Measurements from ENCODE around the gene CDK15. TPM values are rescaled to one million over a fixed set of nuclear protein-coding genes. Genes with fewer than 3 reads are reported as not detected.

CDK15 gene
- total and polyA plus RNA-seq, 9 of the 15 experiments (the other 6 are each of a cell fraction or from before 2014, with no cell fraction given) = not detected

GRCh38 chr2:201816657-201817575 is 10.6 kb downstream of the CDK15 start:
- no peak for ATAC-seq

DNA sequence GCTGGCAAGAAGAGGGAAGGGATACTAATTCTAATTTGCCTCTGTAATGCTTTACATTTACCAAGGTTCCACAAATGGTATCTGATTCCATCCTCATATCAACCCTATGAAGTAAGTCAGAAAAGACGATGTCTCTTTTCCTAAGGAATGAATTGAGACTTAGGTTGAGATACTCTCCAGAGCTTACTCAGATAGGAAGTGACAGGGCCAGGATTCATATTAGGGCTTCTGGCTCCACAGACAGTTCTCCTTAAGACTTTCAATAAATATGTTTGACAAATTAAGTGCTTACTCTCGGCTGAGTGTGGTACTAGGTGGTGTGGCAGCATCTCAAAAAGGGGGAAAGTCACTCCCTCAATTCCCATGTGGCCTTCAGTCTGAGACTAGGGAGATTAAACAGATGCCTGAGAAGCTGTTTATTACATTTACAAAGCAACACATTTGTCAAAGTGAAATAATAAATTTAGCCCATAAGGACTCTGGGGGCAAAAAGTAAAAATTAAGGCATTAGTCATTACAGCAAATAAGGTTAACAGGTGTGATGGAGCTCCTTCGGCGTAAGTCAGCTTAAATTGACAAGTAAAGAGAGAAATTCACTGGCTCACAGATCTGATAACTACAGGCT is 14.2 kb downstream of the CDK15 start:
- ChIA-PET POLR2A (interaction anchor here (0.5 to 0.7 kb wide), 2 partner anchors 14 to 369 kb away, joined by 3 read pairs; partner anchors contain the start of gene CDK15), CTCF (ENCODE audit: low intra/inter-chr PET ratio) (no interaction called here)
- H3K27me3 ChIP-seq (ENCODE audit: control insufficient read depth in 2 of 2, insufficient read depth in 2 of 2, low read length in 2 of 2) = peaks cover 0 to 15% of the 10 kb centered on the region in 2 experiments; a peak in 1 of 5 replicates
- no peaks in the 10 kb centered on the region for H3K36me3 ChIP-seq (ENCODE audit: control insufficient read depth, insufficient read depth, low read length)
- no peak overlapping the region for H3K27ac ChIP-seq (ENCODE audit: extremely low read depth, low read depth, low read length)
- intact Hi-C loops (cut with micrococcal nuclease) = no loop called here
- H3K9me3 ChIP-seq (replicated peaks; ENCODE audit: control insufficient read depth, insufficient read depth, low read depth, low read length) = no peaks in the 10 kb centered on the region
- H3K4me3 ChIP-seq = no peak overlapping the region
- no peaks in the 10 kb centered on the region for H4K20me1 ChIP-seq (replicated peaks; ENCODE audit: control insufficient read depth, insufficient read depth, low read length)
- 7% methylated on average over 4 of the region's 4 CpGs for WGBS (ENCODE audit: insufficient coverage, low coverage, missing lambda C conversion rate)
- BruUV-seq (replicated peaks) = no TSS peak
- no peaks in the 10 kb centered on the region for H3K4me1 ChIP-seq (replicated peaks in 1 of 2; ENCODE audit: control insufficient read depth in 2 of 2, insufficient read depth in 2 of 2, low read length in 2 of 2)
- ATAC-seq = no peak
- H3K4me2 ChIP-seq (ENCODE audit: insufficient read depth, low read length) = no peak overlapping the region
- H2AFZ ChIP-seq (ENCODE audit: low read depth, low read length) = no peak overlapping the region
- in situ Hi-C loops (cut with MboI) = no loop called here
- no peak for FAIRE-seq
- H3K9ac ChIP-seq (ENCODE audit: insufficient read depth in 1 of 2, low read depth in 2 of 2, low read length in 2 of 2) = no peak overlapping the region
- no peaks in the 10 kb centered on the region for H3K79me2 ChIP-seq (ENCODE audit: control insufficient read depth, insufficient read depth, low read length)
- H3K9me1 ChIP-seq (ENCODE audit: control insufficient read depth, insufficient read depth, low read length) = no peaks in the 10 kb centered on the region
- no peak for DNase-seq (ENCODE audit: extremely low read depth in 1 of 4, low spot score in 3 of 4)
- no peak for TF ChIP-seq TRIM28 (IDR thresholded peaks at IDR 0.05)
- TF ChIP-seq TFAM (CRISPR knock-in tag; conservative IDR thresholded peaks at IDR 0.05) = no peak

More at GRCh38 chr2:201816657-201817575, 10.6 kb downstream of the CDK15 start:
- Histone ChIP-seq H3K27me3 (ENCODE audit: control insufficient read depth in 2 of 2, insufficient read depth in 2 of 2, low read length in 2 of 2) (peaks cover 0 to 15% of the 10 kb centered on the region in 2 experiments; a peak in 1 of 5 replicates), H3K36me3 (ENCODE audit: control insufficient read depth, insufficient read depth, low read length) (no peaks in the 10 kb centered on the region), H3K9me3 (replicated peaks; ENCODE audit: control insufficient read depth, insufficient read depth, low read depth, low read length) (no peaks in the 10 kb centered on the region), H3K9ac (ENCODE audit: insufficient read depth in 1 of 2, low read depth in 2 of 2, low read length in 2 of 2) (no peak overlapping the region), H3K4me2 (ENCODE audit: insufficient read depth, low read length) (no peak overlapping the region), H3K4me3 (no peak overlapping the region), H4K20me1 (replicated peaks; ENCODE audit: control insufficient read depth, insufficient read depth, low read length) (no peaks in the 10 kb centered on the region), H3K27ac (ENCODE audit: extremely low read depth, low read depth, low read length) (no peak overlapping the region), H2AFZ (ENCODE audit: low read depth, low read length) (no peak overlapping the region), H3K9me1 (ENCODE audit: control insufficient read depth, insufficient read depth, low read length) (no peaks in the 10 kb centered on the region), H3K4me1 (replicated peaks in 1 of 2; ENCODE audit: control insufficient read depth in 2 of 2, insufficient read depth in 2 of 2, low read length in 2 of 2) (no peaks in the 10 kb centered on the region), H3K79me2 (ENCODE audit: control insufficient read depth, insufficient read depth, low read length) (no peaks in the 10 kb centered on the region)
- in situ Hi-C loops (cut with MboI) = no loop called here
- ChIA-PET POLR2A (no interaction called here), CTCF (ENCODE audit: low intra/inter-chr PET ratio) (no interaction called here)
- 0% methylated on average over 5 of the region's 5 CpGs for WGBS (ENCODE audit: insufficient coverage, low coverage, missing lambda C conversion rate)
- DNase-seq (ENCODE audit: extremely low read depth in 1 of 4, low spot score in 3 of 4) (no peak), FAIRE-seq (no peak)
- no TSS peak for BruUV-seq (replicated peaks)
- TF ChIP-seq RFX1 (IDR thresholded peaks at IDR 0.05) (peak; percentile 66), MCM7 (IDR thresholded peaks at IDR 0.05) (no peak), ZNF586 (CRISPR knock-in tag; conservative IDR thresholded peaks at IDR 0.05) (no peak), NFE2 (IDR thresholded peaks at IDR 0.05; ENCODE audit: low read depth) (no peak), PCBP1 (IDR thresholded peaks at IDR 0.05; ENCODE audit: low read depth, low read length, poor library complexity, severe bottlenecking) (no peak)
- intact Hi-C loops (cut with micrococcal nuclease) = no loop called here

Measured in K562 (cell line).